ENCODE results near the gene EFNA5.
A peak's percentile ranks its signal among the peaks of the same experiment; 100 is the strongest.

EFNA5 gene

GRCh38 chr5:107542428-107542827, 128.3 kb downstream of the EFNA5 start (continued):
- TF ChIP-seq ZNF692 (tag by site-specific recombination; IDR thresholded peaks at IDR 0.05) (0 out of 2 replicates have a peak, but pooled peaks have one; percentile 51), ZNF514 (tag by site-specific recombination; IDR thresholded peaks at IDR 0.05) (no peak), ZNF114 (tag by site-specific recombination; IDR thresholded peaks at IDR 0.05) (no peak), SALL2 (tag by site-specific recombination; IDR thresholded peaks at IDR 0.05; ENCODE audit: borderline replicate concordance) (no peak), ZNF174 (tag by site-specific recombination; IDR thresholded peaks at IDR 0.05) (no peak), ZBTB48 (tag by site-specific recombination; IDR thresholded peaks at IDR 0.05) (no peak), ZNF792 (tag by site-specific recombination; IDR thresholded peaks at IDR 0.05) (no peak), ZNF138 (tag by site-specific recombination; IDR thresholded peaks at IDR 0.05; ENCODE audit: borderline replicate concordance) (no peak), ZNF610 (tag by site-specific recombination; IDR thresholded peaks at IDR 0.05; ENCODE audit: borderline replicate concordance) (0 out of 2 replicates have a peak, but pooled peaks have one; percentile 14), ZNF473 (tag by site-specific recombination; IDR thresholded peaks at IDR 0.05) (no peak), KLF10 (tag by site-specific recombination; IDR thresholded peaks at IDR 0.05) (0 out of 2 replicates have a peak, but pooled peaks have one; percentile 65), ZNF211 (tag by site-specific recombination; IDR thresholded peaks at IDR 0.05; ENCODE audit: low read depth) (no peak), ZNF18 (tag by site-specific recombination; IDR thresholded peaks at IDR 0.05) (no peak), OSR2 (tag by site-specific recombination; IDR thresholded peaks at IDR 0.05) (peak; percentile 85), ZNF707 (tag by site-specific recombination; IDR thresholded peaks at IDR 0.05) (no peak), ZNF341 (tag by site-specific recombination; IDR thresholded peaks at IDR 0.05; ENCODE audit: low read depth) (no peak), ZNF280D (tag by site-specific recombination; IDR thresholded peaks at IDR 0.05) (no peak), TCF7L2 (IDR thresholded peaks at IDR 0.05; ENCODE audit: borderline replicate concordance, low read depth, low read length) (no peak), ZNF121 (tag by site-specific recombination; IDR thresholded peaks at IDR 0.05) (no peak), ZNF133 (tag by site-specific recombination; IDR thresholded peaks at IDR 0.05) (no peak), ZNF549 (tag by site-specific recombination; IDR thresholded peaks at IDR 0.05) (no peak), ZNF768 (tag by site-specific recombination; IDR thresholded peaks at IDR 0.05) (no peak), PATZ1 (tag by site-specific recombination; IDR thresholded peaks at IDR 0.05) (peak; percentile 97), KLF1 (tag by site-specific recombination; IDR thresholded peaks at IDR 0.05) (no peak), RBAK (tag by site-specific recombination; IDR thresholded peaks at IDR 0.05) (no peak), ZNF248 (tag by site-specific recombination; IDR thresholded peaks at IDR 0.05) (no peak), ZNF561 (tag by site-specific recombination; IDR thresholded peaks at IDR 0.05; ENCODE audit: borderline replicate concordance) (no peak), ZSCAN30 (tag by site-specific recombination; IDR thresholded peaks at IDR 0.05) (peak; percentile 63; the same call in 1 of the 2 replicates)
- TF ChIP-seq, protein P1, sequence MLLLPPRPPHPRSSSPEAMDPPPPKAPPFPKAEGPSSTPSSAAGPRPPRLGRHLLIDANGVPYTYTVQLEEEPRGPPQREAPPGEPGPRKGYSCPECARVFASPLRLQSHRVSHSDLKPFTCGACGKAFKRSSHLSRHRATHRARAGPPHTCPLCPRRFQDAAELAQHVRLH (tag by site-specific recombination; IDR thresholded peaks at IDR 0.05) = peak; percentile 57; the same call in 1 of the 2 replicates
- TF ChIP-seq, protein P2, sequence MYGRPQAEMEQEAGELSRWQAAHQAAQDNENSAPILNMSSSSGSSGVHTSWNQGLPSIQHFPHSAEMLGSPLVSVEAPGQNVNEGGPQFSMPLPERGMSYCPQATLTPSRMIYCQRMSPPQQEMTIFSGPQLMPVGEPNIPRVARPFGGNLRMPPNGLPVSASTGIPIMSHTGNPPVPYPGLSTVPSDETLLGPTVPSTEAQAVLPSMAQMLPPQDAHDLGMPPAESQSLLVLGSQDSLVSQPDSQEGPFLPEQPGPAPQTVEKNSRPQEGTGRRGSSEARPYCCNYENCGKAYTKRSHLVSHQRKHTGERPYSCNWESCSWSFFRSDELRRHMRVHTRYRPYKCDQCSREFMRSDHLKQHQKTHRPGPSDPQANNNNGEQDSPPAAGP (tag by site-specific recombination; IDR thresholded peaks at IDR 0.05) = no peak
- TF ChIP-seq, protein P3, sequence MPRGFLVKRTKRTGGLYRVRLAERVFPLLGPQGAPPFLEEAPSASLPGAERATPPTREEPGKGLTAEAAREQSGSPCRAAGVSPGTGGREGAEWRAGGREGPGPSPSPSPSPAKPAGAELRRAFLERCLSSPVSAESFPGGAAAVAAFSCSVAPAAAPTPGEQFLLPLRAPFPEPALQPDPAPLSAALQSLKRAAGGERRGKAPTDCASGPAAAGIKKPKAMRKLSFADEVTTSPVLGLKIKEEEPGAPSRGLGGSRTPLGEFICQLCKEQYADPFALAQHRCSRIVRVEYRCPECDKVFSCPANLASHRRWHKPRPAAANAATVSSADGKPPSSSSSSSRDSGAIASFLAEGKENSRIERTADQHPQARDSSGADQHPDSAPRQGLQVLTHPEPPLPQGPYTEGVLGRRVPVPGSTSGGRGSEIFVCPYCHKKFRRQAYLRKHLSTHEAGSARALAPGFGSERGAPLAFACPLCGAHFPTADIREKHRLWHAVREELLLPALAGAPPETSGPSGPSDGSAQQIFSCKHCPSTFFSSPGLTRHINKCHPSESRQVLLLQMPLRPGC (tag by site-specific recombination; IDR thresholded peaks at IDR 0.05) = peak; percentile 49; the same call in 1 of the 2 replicates

All from HEK293 (cell line).